RWPE1 (cell line): ENCODE measurements around the gene ABHD17C.

Experiments used
- CTCF ChIA-PET: fragments of 350-600 bp; sonication (Branson Sonifier 250); formaldehyde crosslinking; extraction: SDS; loops from one replicate; lab custom pipeline; 2021; lab: Yijun Ruan, JAX
- POLR2A ChIA-PET: fragments of 400-600 bp; formaldehyde crosslinking; extraction: SDS; loops from one replicate; lab custom pipeline; 2020; ENCODE audit warnings: antibody characterized with exemption; ENCODE audit not compliant: low non-redundant PET; lab: Yijun Ruan, JAX
- DNase-seq: peaks from one replicate; pipeline ENCODE4 v3.0.0; 2012; ENCODE audit warnings: low spot score
- H3K27ac ChIP-seq: fragments of 450-650 bp; 2 replicates; pipeline ENCODE4 v1.5.1; 2017
- TF ChIP-seq, protein P1 (sequence below): fragments of 450-650 bp; conservative IDR thresholded peaks from 2 replicates; pipeline ENCODE4 v1.5.1; 2017; ENCODE audit warnings: low read depth, mild to moderate bottlenecking

ABHD17C gene

DNA sequence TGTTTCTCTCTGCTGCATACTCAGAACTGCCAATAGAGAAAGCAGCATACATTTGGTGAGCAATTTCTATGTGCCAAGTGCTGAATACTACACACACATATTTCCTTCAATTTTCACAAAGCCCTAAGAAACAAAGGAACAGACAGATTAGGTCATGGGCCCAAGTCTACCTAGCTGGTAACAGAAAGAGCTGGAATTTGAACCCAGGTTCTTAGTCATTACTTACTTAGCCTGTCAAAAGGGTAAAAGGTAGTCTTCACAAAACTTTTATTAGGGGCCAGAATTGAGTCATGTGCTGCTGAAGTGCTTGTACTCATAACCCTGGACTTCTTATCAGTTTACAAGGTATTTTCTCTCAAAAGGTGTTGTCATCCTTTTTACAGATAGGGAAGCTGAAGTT, 10.4 kb upstream of the ABHD17C start:
- TF ChIP-seq, protein P1, sequence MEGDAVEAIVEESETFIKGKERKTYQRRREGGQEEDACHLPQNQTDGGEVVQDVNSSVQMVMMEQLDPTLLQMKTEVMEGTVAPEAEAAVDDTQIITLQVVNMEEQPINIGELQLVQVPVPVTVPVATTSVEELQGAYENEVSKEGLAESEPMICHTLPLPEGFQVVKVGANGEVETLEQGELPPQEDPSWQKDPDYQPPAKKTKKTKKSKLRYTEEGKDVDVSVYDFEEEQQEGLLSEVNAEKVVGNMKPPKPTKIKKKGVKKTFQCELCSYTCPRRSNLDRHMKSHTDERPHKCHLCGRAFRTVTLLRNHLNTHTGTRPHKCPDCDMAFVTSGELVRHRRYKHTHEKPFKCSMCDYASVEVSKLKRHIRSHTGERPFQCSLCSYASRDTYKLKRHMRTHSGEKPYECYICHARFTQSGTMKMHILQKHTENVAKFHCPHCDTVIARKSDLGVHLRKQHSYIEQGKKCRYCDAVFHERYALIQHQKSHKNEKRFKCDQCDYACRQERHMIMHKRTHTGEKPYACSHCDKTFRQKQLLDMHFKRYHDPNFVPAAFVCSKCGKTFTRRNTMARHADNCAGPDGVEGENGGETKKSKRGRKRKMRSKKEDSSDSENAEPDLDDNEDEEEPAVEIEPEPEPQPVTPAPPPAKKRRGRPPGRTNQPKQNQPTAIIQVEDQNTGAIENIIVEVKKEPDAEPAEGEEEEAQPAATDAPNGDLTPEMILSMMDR: no peak
- ChIA-PET CTCF (interaction anchor here (0.6 kb wide), 1 partner anchor 28 kb away, joined by 3 read pairs; no protein-coding TSS in a partner anchor), POLR2A (no interaction called here)
- DNase-seq: no peak
- no peak overlapping the region for H3K27ac ChIP-seq

DNA sequence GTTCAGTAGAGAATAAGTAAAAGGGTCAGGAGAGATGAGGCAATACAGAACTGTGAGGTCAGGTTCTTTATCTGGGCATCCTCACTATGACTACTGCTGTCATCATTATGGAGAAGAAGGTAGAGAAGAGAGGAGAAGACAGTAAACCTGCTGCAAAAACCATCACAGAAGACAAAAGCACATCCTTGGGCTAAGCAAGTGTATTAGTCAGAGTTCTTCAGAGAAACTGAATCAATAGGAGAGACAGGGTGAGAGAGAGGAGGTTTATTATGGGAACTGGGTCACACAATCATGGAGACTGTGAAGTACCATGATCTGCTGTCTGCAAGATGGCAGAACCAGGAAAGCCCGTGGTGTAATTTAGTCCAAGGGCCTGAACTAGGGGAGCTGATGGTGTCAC, 9.5 kb upstream of the ABHD17C start:
- no peak overlapping the region for H3K27ac ChIP-seq
- CTCF ChIA-PET: no interaction called here
- TF ChIP-seq, protein P1: no peak
- DNase-seq: no peak
- POLR2A ChIA-PET: no interaction called here

DNA sequence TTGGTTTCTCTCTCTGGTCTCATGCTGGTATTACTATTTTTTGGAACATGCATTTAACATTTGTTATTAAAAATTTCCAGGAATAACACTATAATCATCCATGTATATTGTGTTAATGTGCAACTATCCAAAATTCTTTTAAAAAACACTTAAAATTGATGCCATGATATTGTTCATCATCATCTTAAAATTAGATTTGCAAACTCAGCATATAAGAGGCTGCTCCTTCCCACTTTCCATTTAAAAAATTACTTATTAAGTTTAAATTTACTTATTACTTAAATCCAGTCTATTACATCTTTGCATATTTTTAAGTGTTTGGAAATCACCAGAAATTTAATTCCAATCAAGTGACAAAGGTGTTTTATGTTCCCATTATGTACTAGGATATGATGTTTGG, 5.8 kb upstream of the ABHD17C start:
- H3K27ac ChIP-seq: no peak overlapping the region
- POLR2A ChIA-PET: no interaction called here
- TF ChIP-seq, protein P1: no peak
- DNase-seq: no peak
- CTCF ChIA-PET: no interaction called here

DNA sequence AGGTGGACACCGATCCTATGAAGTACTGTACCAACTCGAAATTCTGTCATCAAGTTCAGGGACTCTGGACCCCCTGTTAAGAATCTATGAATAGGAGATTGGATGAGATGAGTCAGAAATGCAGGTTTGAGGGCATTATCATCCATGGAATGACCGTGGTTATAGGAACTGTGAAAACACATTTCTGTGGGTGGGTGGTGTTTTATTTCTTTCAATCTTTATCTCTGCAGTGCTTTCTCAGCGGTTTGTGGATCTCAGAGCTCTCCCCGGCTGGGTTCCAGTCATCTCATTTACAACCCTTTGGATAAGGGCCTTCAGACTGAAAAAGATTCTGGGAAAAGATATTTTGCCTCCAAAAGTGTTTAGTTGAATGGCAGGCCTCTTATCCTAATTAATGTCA, 5.4 kb upstream of the ABHD17C start:
- no peak overlapping the region for H3K27ac ChIP-seq
- TF ChIP-seq, protein P1: no peak
- CTCF ChIA-PET: no interaction called here
- no peak for DNase-seq
- POLR2A ChIA-PET: no interaction called here

DNA sequence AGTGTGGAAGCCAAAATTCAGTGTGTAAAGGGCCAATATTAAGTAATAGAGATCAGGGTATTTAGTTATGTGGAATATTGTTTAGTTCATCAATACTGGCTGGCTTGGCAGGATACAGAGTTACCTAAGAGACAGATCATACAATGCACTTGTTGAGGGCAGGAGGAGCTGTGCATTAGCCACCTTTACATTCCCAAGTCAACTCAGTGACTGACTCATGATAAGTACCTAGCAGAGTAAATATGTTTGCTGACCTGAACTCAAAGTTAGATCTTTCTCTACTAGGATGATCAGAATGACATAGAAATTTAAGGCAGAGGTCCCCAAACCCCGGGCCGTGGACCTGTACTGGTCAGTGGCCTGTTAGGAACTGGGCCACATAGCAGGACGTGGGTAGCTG, 3.5 kb upstream of the ABHD17C start:
- TF ChIP-seq, protein P1: no peak
- CTCF ChIA-PET: interaction anchor here (0.6 kb wide), 1 partner anchor 61 kb away, joined by 4 read pairs; no protein-coding TSS in a partner anchor

DNA sequence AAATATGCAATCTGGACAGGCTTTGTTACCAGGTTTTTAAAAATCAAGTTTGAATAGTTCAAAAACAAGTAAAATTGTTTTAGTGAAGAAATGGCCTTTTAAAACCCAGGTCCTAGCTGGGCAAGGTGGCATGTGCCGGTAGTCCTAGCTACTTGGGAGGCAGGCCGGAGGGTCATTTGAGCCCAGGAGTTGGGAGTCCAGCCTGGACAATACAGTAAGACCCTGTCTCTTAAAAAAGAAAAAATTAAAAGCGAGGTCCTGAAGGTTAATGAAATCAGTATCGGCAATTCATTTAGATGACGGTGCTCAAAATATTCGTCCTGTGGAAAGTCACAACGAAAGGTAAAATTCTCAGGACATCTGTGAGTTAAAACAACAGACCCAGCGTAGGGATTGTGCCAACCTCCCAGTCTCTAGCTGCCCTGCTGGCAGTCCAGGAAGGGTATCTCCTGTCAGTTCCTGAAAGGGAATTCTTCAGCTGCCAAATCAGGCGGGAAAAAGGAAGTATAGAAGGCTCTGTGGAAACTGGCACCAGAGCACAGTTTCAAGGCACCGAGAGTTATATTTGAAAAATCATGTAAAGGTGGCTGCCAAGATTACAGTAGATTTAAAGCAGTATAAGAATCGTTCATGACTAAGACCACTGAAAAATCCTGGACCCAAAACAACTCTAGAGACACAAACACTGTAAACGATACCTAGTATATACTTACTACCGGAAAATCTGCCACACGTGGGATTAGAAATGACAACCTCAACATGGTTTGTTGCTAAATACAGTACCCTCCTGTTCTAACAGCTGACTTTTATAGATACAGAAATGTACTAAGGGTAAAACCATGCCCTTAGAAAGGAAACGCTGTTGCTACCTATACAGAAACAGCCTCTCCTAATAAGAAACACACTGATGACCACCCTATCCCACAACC, 1.2 kb upstream of the ABHD17C start:
- H3K27ac ChIP-seq: peak overlapping the region; percentile 89
- no peak for DNase-seq
- TF ChIP-seq, protein P1: no peak
- CTCF ChIA-PET: interaction anchor here (0.6 to 2.7 kb wide), 5 partner anchors 84 to 127 kb away, joined by 4 to 25 read pairs (median 6); partner anchors contain the start of gene CEMIP
- POLR2A ChIA-PET: interaction anchor here (0.6 to 1.4 kb wide), 3 partner anchors 12 to 127 kb away, joined by 3 read pairs; no protein-coding TSS in a partner anchor

More for the DNA sequence above, 3.5 kb upstream of the ABHD17C start:
- DNase-seq: no peak
- POLR2A ChIA-PET: no interaction called here
- H3K27ac ChIP-seq: no peak overlapping the region
